SK-N-SH (cell line): ENCODE data around the gene LPA. TPM values are rescaled to one million over a fixed set of nuclear protein-coding genes. Genes with fewer than 3 reads are reported as not detected.

Experiments used
- CTCF ChIA-PET: fragments of 300-600, 350-600 bp; formaldehyde crosslinking; extraction: SDS; loops from one replicate; lab custom pipeline; 2021; lab: Yijun Ruan, JAX
- POLR2A ChIA-PET: fragments of 350-600 bp; sonication (Branson Sonifier 250); formaldehyde crosslinking; extraction: SDS; loops from one replicate; lab custom pipeline; 2020; ENCODE audit warnings: antibody characterized with exemption, inconsistent platforms; lab: Yijun Ruan, JAX
- DNase-seq: peaks from one replicate; pipeline ENCODE4 v3.0.0; 2012
- H2AFZ ChIP-seq: fragments of 200-600 bp; sonication (generic); 2 replicates; pipeline ENCODE4 v1.8.1; 2016; ENCODE audit warnings: antibody characterized with exemption, mild to moderate bottlenecking, low read depth
- H3F3A ChIP-seq: fragments of 200-600 bp; sonication (generic); replicated peaks from 2 replicates; pipeline ENCODE3; 2016; ENCODE audit warnings: antibody characterized with exemption, mild to moderate bottlenecking; ENCODE audit not compliant: insufficient read depth
- H3K27ac ChIP-seq, 2 experiments: fragments of 200-500 bp in 1 of 2; fragments of 200-600 bp in 1 of 2; sonication (Bioruptor generic) in 1 of 2; sonication (generic), shearing (Covaris generic) in 1 of 2; 2 replicates each; pipeline versions ENCODE4 v1.5.1 to v1.6.1; 2014 to 2016; ENCODE audit warnings: low read depth in 2 of 2, inconsistent platforms in 1 of 2, low read length in 1 of 2, mild to moderate bottlenecking in 1 of 2, mixed read lengths in 1 of 2
- H3K27me3 ChIP-seq: fragments of 200-600 bp; sonication (generic), shearing (Covaris generic); 2 replicates; pipeline ENCODE4 v1.6.1; 2016; ENCODE audit warnings: mixed run types; ENCODE audit not compliant: insufficient read depth
- H3K36me3 ChIP-seq, 2 experiments: fragments of 200-500 bp in 1 of 2; fragments of 200-600 bp in 1 of 2; sonication (Bioruptor generic) in 1 of 2; sonication (generic) in 1 of 2; replicated peaks in 1 of 2; 2 replicates each; pipeline versions ENCODE3 to v1.5.1; 2014 to 2016; ENCODE audit warnings: low read length in 1 of 2, mild to moderate bottlenecking in 1 of 2; ENCODE audit not compliant: insufficient read depth in 2 of 2, control insufficient read depth in 1 of 2
- H3K4me1 ChIP-seq, 2 experiments: fragments of 200-500 bp in 1 of 2; fragments of 200-600 bp in 1 of 2; sonication (Bioruptor generic) in 1 of 2; sonication (generic), shearing (Covaris generic) in 1 of 2; 2 replicates each; pipeline versions ENCODE4 v1.5.1 to v1.6.1; 2014 to 2016; ENCODE audit warnings: low read depth in 1 of 2, low read length in 1 of 2, mixed run types in 1 of 2; ENCODE audit not compliant: insufficient read depth in 2 of 2, control insufficient read depth in 1 of 2
- H3K4me2 ChIP-seq: fragments of 200-600 bp; sonication (generic), shearing (Covaris generic); 2 replicates; pipeline ENCODE4 v1.6.1; 2017; ENCODE audit warnings: mixed run types
- H3K4me3 ChIP-seq, 2 experiments: fragments of 200-500 bp in 1 of 2; fragments of 200-600 bp in 1 of 2; sonication (Bioruptor generic) in 1 of 2; sonication (generic), shearing (Covaris generic) in 1 of 2; 2 replicates each; pipeline versions ENCODE4 v1.5.1 to v1.8.1; 2014 to 2016; ENCODE audit warnings: low read depth in 2 of 2, inconsistent platforms in 1 of 2, low read length in 1 of 2, mild to moderate bottlenecking in 1 of 2, mixed read lengths in 1 of 2, moderate library complexity in 1 of 2
- H3K79me2 ChIP-seq: fragments of 200-600 bp; sonication (generic); 2 replicates; pipeline ENCODE4 v1.8.1; 2017; ENCODE audit warnings: mild to moderate bottlenecking; ENCODE audit not compliant: insufficient read depth
- H3K9ac ChIP-seq: fragments of 200-600 bp; sonication (generic); 2 replicates; pipeline ENCODE4 v1.6.1; 2017; ENCODE audit warnings: mixed run types
- H3K9me2 ChIP-seq: fragments of 200-600 bp; sonication (generic); 2 replicates; pipeline ENCODE4 v1.6.1; 2017; ENCODE audit warnings: mixed run types
- H3K9me3 ChIP-seq: fragments of 200-600 bp; sonication (generic); 2 replicates; pipeline ENCODE4 v1.6.1; 2017; ENCODE audit warnings: mixed run types, mild to moderate bottlenecking, moderate library complexity
- H4K20me1 ChIP-seq: fragments of 200-600 bp; sonication (generic); 2 replicates; pipeline ENCODE4 v1.6.1; 2017; ENCODE audit warnings: mild to moderate bottlenecking, mixed run types; ENCODE audit not compliant: insufficient read depth
- CHD2 ChIP-seq: fragments of 150-350 bp; IDR thresholded peaks from 2 replicates; pipeline ENCODE4 v1.6.1; 2018; ENCODE audit warnings: low read length; ENCODE audit not compliant: partially characterized antibody
- CTCF ChIP-seq: fragments of 200-600 bp; sonication (generic); IDR thresholded peaks from 2 replicates; pipeline ENCODE4 v1.6.1; 2017; ENCODE audit warnings: antibody characterized with exemption, mild to moderate bottlenecking, moderate library complexity
- ELF1 ChIP-seq: IDR thresholded peaks from 2 replicates; pipeline ENCODE4 v1.4.0; 2012
- EP300 ChIP-seq, 2 experiments: IDR thresholded peaks; 2 replicates each; pipeline versions ENCODE4 v1.4.0 to v1.6.1; 2012; ENCODE audit warnings: borderline replicate concordance in 1 of 2, low read depth in 1 of 2, low read length in 1 of 2
- FOXM1 ChIP-seq: IDR thresholded peaks from 2 replicates; pipeline ENCODE4 v1.4.0; 2012; ENCODE audit warnings: low read depth, mild to moderate bottlenecking
- GABPA ChIP-seq: IDR thresholded peaks from 2 replicates; pipeline ENCODE4 v1.4.0; 2012; ENCODE audit warnings: low read depth, mild to moderate bottlenecking
- RAD21 ChIP-seq: IDR thresholded peaks from 2 replicates; pipeline ENCODE4 v1.6.1; 2012; ENCODE audit warnings: mild to moderate bottlenecking, low read length
- REST ChIP-seq: IDR thresholded peaks from 2 replicates; pipeline ENCODE4 v1.6.1; 2012; ENCODE audit warnings: mild to moderate bottlenecking, low read depth, low read length, moderate library complexity
- RFX5 ChIP-seq: IDR thresholded peaks from 2 replicates; pipeline ENCODE4 v1.6.1; 2012; ENCODE audit warnings: mild to moderate bottlenecking, improper control_type of control experiment, low read length
- SIN3A ChIP-seq: IDR thresholded peaks from 2 replicates; pipeline ENCODE4 v1.6.1; 2012; ENCODE audit warnings: low read depth, mild to moderate bottlenecking, low read length, moderate library complexity, borderline replicate concordance
- SMC3 ChIP-seq: IDR thresholded peaks from 2 replicates; pipeline ENCODE4 v1.6.1; 2012; ENCODE audit warnings: low read depth, low read length, improper control_type of control experiment
- TEAD4 ChIP-seq: IDR thresholded peaks from 2 replicates; pipeline ENCODE4 v1.4.0; 2012; ENCODE audit warnings: mild to moderate bottlenecking, borderline replicate concordance; ENCODE audit not compliant: insufficient read depth
- WGBS: methylation state at CpG from one replicate; pipeline ENCODE4 v1.1.6; 2017; ENCODE audit warnings: low lambda C conversion rate; 5-methylcytosine and 5-hydroxymethylcytosine counted together
- polyA plus RNA-seq, 3 experiments: library from polyadenylated mRNA; depleted of rRNA; stranded (reverse); fragments of >200 nt; gene quantifications; 2 replicates each; pipeline ENCODE4 v1.2.3, GENCODE V29; 2012
- TF ChIP-seq, protein P1 (sequence below): fragments of 150-350 bp; IDR thresholded peaks from 2 replicates; pipeline ENCODE4 v1.6.1; 2017; ENCODE audit warnings: antibody characterized with exemption, low read length, low read depth, borderline replicate concordance
- TF ChIP-seq, protein P2 (sequence below): IDR thresholded peaks from 2 replicates; pipeline ENCODE4 v1.4.0; 2012; ENCODE audit warnings: low read depth, borderline replicate concordance
- TF ChIP-seq, protein P3 (sequence below): IDR thresholded peaks from 2 replicates; pipeline ENCODE4 v1.4.0; 2012; ENCODE audit warnings: low read depth
- TF ChIP-seq, protein P4 (sequence below): IDR thresholded peaks from 2 replicates; pipeline ENCODE4; 2012

The LPA gene
- polyA plus RNA-seq, 1 of the 3 experiments (the other 2 are of a cell fraction): not detected

DNA sequence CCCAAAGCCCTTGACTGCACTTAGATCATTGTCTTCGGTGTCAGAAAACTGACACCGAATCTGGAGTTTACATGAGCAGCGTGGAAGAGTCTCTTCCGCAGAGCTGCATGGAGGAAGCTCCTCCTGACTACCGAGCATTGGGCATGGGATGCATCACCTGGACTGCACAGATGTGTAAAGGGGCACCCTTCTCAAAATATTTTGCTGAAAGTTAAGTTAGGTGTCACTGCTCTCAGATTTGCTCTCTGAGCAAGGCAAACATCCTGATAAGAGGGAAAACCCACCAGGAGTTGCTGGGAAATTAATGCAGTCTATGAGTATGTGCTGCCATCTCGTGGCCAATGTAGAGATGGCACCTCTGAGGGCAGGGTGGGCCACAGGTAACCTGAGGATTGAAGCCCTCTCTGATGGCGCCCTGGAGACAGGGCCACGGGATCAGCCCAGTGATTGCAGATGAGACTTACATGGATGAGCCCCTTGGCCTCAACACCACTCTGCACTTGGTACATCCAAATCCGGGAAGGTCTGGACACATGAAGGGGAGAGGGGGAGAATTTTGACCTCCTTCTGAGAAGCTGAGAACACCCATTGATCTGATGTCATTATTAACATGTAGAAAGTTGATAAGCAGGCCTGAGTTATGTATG lies 129.9 kb downstream of the LPA start:
- peaks cover 11% of the 10 kb centered on the region for H3K27me3 ChIP-seq
- H3K4me2 ChIP-seq: peak overlapping the region; percentile 58; the same call in 1 of the 2 replicates
- TF ChIP-seq CTCF (peak; percentile 94), RAD21 (peak; percentile 78), RFX5 (no peak), SMC3 (peak; percentile 68)
- TF ChIP-seq, protein P1, sequence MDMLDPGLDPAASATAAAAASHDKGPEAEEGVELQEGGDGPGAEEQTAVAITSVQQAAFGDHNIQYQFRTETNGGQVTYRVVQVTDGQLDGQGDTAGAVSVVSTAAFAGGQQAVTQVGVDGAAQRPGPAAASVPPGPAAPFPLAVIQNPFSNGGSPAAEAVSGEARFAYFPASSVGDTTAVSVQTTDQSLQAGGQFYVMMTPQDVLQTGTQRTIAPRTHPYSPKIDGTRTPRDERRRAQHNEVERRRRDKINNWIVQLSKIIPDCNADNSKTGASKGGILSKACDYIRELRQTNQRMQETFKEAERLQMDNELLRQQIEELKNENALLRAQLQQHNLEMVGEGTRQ: no peak
- H3K4me1 ChIP-seq: no peaks in the 10 kb centered on the region
- no peak overlapping the region for H3K27ac ChIP-seq
- no peak overlapping the region for H3K9ac ChIP-seq
- ChIA-PET POLR2A (no interaction called here), CTCF (interaction anchor here (0.6 to 4.8 kb wide), 16 partner anchors 9 to 671 kb away, joined by 3 to 97 read pairs (median 4); no protein-coding TSS in a partner anchor)
- no peaks in the 10 kb centered on the region for H3K36me3 ChIP-seq
- no peaks in the 10 kb centered on the region for H4K20me1 ChIP-seq
- H3K9me2 ChIP-seq: no peaks in the 10 kb centered on the region
- H2AFZ ChIP-seq: 0 out of 2 replicates have a peak overlapping the region, but pooled peaks have one; percentile 31
- no peaks in the 10 kb centered on the region for H3K9me3 ChIP-seq
- peak; percentile 59 for DNase-seq
- no peaks in the 10 kb centered on the region for H3F3A ChIP-seq
- 4% methylated on average over 6 of the region's 9 CpGs for WGBS
- H3K79me2 ChIP-seq: no peaks in the 10 kb centered on the region
- peak overlapping the region in 1 of 2 experiments; percentile 49; a peak in 1 of 4 replicates for H3K4me3 ChIP-seq

DNA sequence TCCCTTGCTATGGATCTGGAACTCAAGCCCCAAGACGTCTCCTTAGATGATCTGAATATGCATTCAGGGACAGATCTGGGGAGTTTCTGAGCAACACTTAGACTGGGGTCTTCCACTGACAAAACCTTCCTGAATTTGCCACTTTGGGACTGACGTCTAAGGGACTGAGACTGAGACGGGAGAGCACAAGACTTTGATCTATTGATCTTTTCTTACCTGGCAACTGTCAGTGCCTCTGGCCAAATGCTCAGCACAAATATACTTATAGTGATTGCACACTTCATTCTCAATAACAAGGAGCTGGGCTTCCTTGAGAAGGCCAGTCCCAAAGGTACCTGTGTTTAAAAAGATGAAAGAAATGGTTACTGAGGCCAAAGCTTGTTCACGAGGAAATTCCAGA lies 131.8 kb downstream of the LPA start:
- ChIA-PET POLR2A (no interaction called here), CTCF (interaction anchor here (0.9 to 4.8 kb wide), 2 partner anchors 11 to 14 kb away, joined by 3 to 97 read pairs; no protein-coding TSS in a partner anchor)
- Histone ChIP-seq H3K9ac (no peak overlapping the region), H3F3A (no peaks in the 10 kb centered on the region), H3K27me3 (peaks cover 11% of the 10 kb centered on the region), H4K20me1 (no peaks in the 10 kb centered on the region), H3K27ac (no peak overlapping the region), H3K4me1 (no peaks in the 10 kb centered on the region), H3K9me2 (no peaks in the 10 kb centered on the region), H3K9me3 (no peaks in the 10 kb centered on the region), H3K79me2 (no peaks in the 10 kb centered on the region), H3K4me3 (no peak overlapping the region), H2AFZ (no peak overlapping the region), H3K4me2 (no peak overlapping the region), H3K36me3 (no peaks in the 10 kb centered on the region)
- WGBS: 3% methylated on average over 4 of the region's 4 CpGs
- DNase-seq: no peak
- TF ChIP-seq ELF1 (no peak), CHD2 (no peak), GABPA (no peak), SIN3A (no peak), FOXM1 (no peak), REST (no peak), TEAD4 (no peak), EP300 (IDR thresholded peaks at IDR 0.05; ENCODE audit: borderline replicate concordance in 1 of 2, low read depth in 1 of 2, low read length in 1 of 2) (no peak), RAD21 (no peak)
- TF ChIP-seq, protein P2, sequence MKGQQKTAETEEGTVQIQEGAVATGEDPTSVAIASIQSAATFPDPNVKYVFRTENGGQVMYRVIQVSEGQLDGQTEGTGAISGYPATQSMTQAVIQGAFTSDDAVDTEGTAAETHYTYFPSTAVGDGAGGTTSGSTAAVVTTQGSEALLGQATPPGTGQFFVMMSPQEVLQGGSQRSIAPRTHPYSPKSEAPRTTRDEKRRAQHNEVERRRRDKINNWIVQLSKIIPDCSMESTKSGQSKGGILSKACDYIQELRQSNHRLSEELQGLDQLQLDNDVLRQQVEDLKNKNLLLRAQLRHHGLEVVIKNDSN: no peak
- TF ChIP-seq, protein P1: no peak
- TF ChIP-seq, protein P3, sequence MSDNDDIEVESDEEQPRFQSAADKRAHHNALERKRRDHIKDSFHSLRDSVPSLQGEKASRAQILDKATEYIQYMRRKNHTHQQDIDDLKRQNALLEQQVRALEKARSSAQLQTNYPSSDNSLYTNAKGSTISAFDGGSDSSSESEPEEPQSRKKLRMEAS: no peak
- TF ChIP-seq, protein P4, sequence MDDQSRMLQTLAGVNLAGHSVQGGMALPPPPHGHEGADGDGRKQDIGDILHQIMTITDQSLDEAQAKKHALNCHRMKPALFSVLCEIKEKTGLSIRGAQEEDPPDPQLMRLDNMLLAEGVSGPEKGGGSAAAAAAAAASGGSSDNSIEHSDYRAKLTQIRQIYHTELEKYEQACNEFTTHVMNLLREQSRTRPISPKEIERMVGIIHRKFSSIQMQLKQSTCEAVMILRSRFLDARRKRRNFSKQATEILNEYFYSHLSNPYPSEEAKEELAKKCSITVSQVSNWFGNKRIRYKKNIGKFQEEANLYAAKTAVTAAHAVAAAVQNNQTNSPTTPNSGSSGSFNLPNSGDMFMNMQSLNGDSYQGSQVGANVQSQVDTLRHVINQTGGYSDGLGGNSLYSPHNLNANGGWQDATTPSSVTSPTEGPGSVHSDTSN: no peak
